ENCODE data around the gene VIPR1.

VIPR1 gene

GRCh38 chr3:42581709-42582473, 79.4 kb downstream of the VIPR1 start, which contains the start of gene SEC22C:
Gene SEC22C, minus strand, starts transcription at chr3:42581967. Its CDS starts 12,921 bp downstream, at chr3:42569046.
- DNase-seq, result peak; percentile 89 to 92 (median 92)

GRCh38 chr3:42582474-42583070, 80.1 kb downstream of the VIPR1 start:
- no peak for DNase-seq

Measured in activated CD4-positive, CD25-positive, alpha-beta regulatory T cell (primary cell).